GM21423 (cell line): ENCODE measurements around the gene MAPK6.
"Not testable (repeated sequence)": the region's sequence is repeated elsewhere in the genome, so short reads cannot be mapped to it uniquely, and the experiment has no call there.

Source experiments
- ATAC-seq: cut with Tn5 transposase; IDR thresholded peaks from one replicate; pipeline ENCODE4 v1.9.1; 2021; ENCODE audit warnings: mild to moderate bottlenecking, moderate library complexity; ENCODE audit not compliant: unreplicated experiment

MAPK6 gene

GRCh38 chr15:52078876-52079700, 60.1 kb downstream of the MAPK6 start:
- ATAC-seq: no peak

- no peak for ATAC-seq
Measured at GRCh38 chr15:52080031-52080430, 61.0 kb downstream of the MAPK6 start.

GRCh38 chr15:52080706-52081392, 61.8 kb downstream of the MAPK6 start:
- no peak for ATAC-seq

GRCh38 chr15:52082197-52083036, 63.4 kb downstream of the MAPK6 start:
- peak; percentile 77 for ATAC-seq

- not testable (repeated sequence) for ATAC-seq
Measured at GRCh38 chr15:52083037-52083359, 64.0 kb downstream of the MAPK6 start.

GRCh38 chr15:52083603-52084002, 64.6 kb downstream of the MAPK6 start:
- ATAC-seq: no peak

- no peak for ATAC-seq
Measured at GRCh38 chr15:52085299-52085698, 66.3 kb downstream of the MAPK6 start.

- ATAC-seq: no peak
Measured at GRCh38 chr15:52086011-52086786, 67.2 kb downstream of the MAPK6 start.

- ATAC-seq: no peak
Measured at GRCh38 chr15:52090193-52090592, 71.2 kb downstream of the MAPK6 start.

GRCh38 chr15:52093167-52093538, 74.1 kb downstream of the MAPK6 start:
- ATAC-seq: no peak

- ATAC-seq: no peak
Measured at GRCh38 chr15:52093539-52094510, 74.8 kb downstream of the MAPK6 start.

- no peak for ATAC-seq
Measured at GRCh38 chr15:52094811-52095584, 76.0 kb downstream of the MAPK6 start.

- ATAC-seq: no peak
Measured at GRCh38 chr15:52095597-52096262, 76.7 kb downstream of the MAPK6 start.

- not testable (repeated sequence) for ATAC-seq
Measured at GRCh38 chr15:52096536-52096935, 77.5 kb downstream of the MAPK6 start.

- ATAC-seq: no peak
Measured at GRCh38 chr15:52097180-52097579, 78.2 kb downstream of the MAPK6 start.

- no peak for ATAC-seq
Measured at GRCh38 chr15:52098323-52098722, 79.3 kb downstream of the MAPK6 start.

- no peak for ATAC-seq
Measured at GRCh38 chr15:52099651-52100272, 80.7 kb downstream of the MAPK6 start.
